ENCODE data around the gene ZC3H7B. TPM values are rescaled to one million over a fixed set of nuclear protein-coding genes. Genes with fewer than 3 reads are reported as not detected.
A peak's percentile ranks its signal among the peaks of the same experiment; 100 is the strongest.

The ZC3H7B gene
- total RNA-seq, 1 donor from 2014 or later: 83.4 TPM

DNA sequence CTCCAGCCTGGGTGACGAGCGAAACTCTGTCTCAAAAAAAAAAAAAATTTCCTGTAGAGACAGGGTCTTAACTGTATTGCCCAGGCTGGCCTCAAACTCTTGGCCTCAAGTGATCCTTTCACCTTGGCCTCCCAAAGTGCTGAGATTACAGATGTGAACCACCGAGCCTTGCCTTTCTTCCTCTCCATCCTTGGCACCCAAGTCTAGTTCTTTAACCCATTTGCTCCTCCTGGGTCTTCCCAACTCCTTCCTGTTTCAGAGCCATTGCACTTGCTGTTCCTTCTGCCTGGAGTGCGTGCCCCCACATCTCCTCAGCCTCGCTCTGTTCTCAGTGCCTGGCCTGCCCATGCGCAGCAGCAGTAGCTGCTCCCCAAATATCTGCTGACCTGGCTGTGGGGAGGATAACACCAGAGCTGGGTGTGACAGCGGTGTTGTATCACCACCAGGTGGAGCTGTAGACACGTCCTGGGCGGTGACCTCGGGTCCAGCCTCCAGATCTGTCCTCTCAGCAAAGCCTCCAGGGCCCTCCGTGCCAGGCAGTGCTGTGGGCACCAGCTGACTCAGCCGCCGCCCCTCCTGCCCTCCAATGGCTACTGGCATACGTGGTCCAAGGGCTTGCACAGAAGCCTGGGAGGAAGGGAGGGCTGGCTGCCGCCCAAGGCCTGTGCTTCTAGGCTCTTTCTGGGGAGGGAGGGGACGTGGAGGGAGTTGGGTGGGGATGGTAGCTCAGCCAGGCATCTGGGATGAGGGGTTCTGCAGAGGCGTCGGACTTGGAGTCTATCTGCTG lies 102.4 kb downstream of the ZC3H7B start:
- TF ChIP-seq CTCF (IDR thresholded peaks at IDR 0.05; ENCODE audit: unreplicated experiment): peak; percentile 95
- no peaks in the 10 kb centered on the region for H3K36me3 Mint-ChIP-seq (ENCODE audit: insufficient read depth)
- DNase-seq (ENCODE audit: low spot score, unreplicated experiment): peak; percentile 68
- H3K9me3 Mint-ChIP-seq (ENCODE audit: low read depth): no peaks in the 10 kb centered on the region
- peaks cover 3% of the 10 kb centered on the region for H3K4me1 Mint-ChIP-seq (ENCODE audit: low read depth)
- no peaks in the 10 kb centered on the region for H3K27me3 Mint-ChIP-seq
- no peak overlapping the region for H3K27ac Mint-ChIP-seq
- no peak overlapping the region for H3K4me3 Mint-ChIP-seq (ENCODE audit: low read depth)

DNA sequence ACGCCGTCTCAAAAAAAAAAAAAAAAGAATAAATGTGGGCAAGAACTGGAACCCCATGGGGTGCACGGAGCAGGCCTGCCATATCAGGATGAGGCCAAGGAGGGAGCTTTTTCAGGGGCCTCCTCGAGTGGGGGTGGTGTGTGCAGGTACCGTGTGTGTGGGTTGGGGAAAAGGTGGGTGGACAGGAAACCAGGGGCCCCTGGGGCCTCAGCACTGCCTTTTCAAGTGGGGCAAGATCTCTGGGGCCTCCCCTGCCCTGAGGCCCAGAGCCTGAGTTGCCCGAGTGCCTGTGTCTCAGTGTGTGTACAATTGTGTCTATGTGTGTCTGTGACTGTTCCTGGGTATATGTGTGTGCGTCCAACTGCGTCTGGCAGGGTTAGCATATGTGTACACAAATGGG lies 104.3 kb downstream of the ZC3H7B start:
- DNase-seq (ENCODE audit: low spot score, unreplicated experiment): no peak
- H3K27me3 Mint-ChIP-seq: no peaks in the 10 kb centered on the region
- H3K36me3 Mint-ChIP-seq (ENCODE audit: insufficient read depth): no peaks in the 10 kb centered on the region
- H3K4me3 Mint-ChIP-seq (ENCODE audit: low read depth): no peak overlapping the region
- TF ChIP-seq CTCF (IDR thresholded peaks at IDR 0.05; ENCODE audit: unreplicated experiment): no peak
- H3K4me1 Mint-ChIP-seq (ENCODE audit: low read depth): peaks cover 3% of the 10 kb centered on the region
- no peaks in the 10 kb centered on the region for H3K9me3 Mint-ChIP-seq (ENCODE audit: low read depth)
- H3K27ac Mint-ChIP-seq: no peak overlapping the region

GRCh38 chr22:41406410-41406809 lies 105.1 kb downstream of the ZC3H7B start:
- H3K4me1 Mint-ChIP-seq (ENCODE audit: low read depth): peaks cover 4% of the 10 kb centered on the region

GRCh38 chr22:41407433-41407832 lies 106.1 kb downstream of the ZC3H7B start:
- no peak for DNase-seq (ENCODE audit: low spot score, unreplicated experiment)
- Mint-ChIP-seq H3K27me3 (no peaks in the 10 kb centered on the region), H3K27ac (no peak overlapping the region), H3K36me3 (ENCODE audit: insufficient read depth) (no peaks in the 10 kb centered on the region), H3K4me1 (ENCODE audit: low read depth) (peaks cover 6% of the 10 kb centered on the region), H3K9me3 (ENCODE audit: low read depth) (no peaks in the 10 kb centered on the region), H3K4me3 (ENCODE audit: low read depth) (no peak overlapping the region)
- TF ChIP-seq CTCF (IDR thresholded peaks at IDR 0.05; ENCODE audit: unreplicated experiment): no peak

More at GRCh38 chr22:41406410-41406809, 105.1 kb downstream of the ZC3H7B start:
- Mint-ChIP-seq H3K9me3 (ENCODE audit: low read depth) (no peaks in the 10 kb centered on the region), H3K4me3 (ENCODE audit: low read depth) (no peak overlapping the region), H3K27ac (no peak overlapping the region), H3K27me3 (no peaks in the 10 kb centered on the region), H3K36me3 (ENCODE audit: insufficient read depth) (no peaks in the 10 kb centered on the region)
- DNase-seq (ENCODE audit: low spot score, unreplicated experiment): no peak
- no peak for TF ChIP-seq CTCF (IDR thresholded peaks at IDR 0.05; ENCODE audit: unreplicated experiment)

- H3K4me3 Mint-ChIP-seq (ENCODE audit: low read depth): no peak overlapping the region
- TF ChIP-seq CTCF (IDR thresholded peaks at IDR 0.05; ENCODE audit: unreplicated experiment): no peak
- H3K9me3 Mint-ChIP-seq (ENCODE audit: low read depth): no peaks in the 10 kb centered on the region
- no peaks in the 10 kb centered on the region for H3K27me3 Mint-ChIP-seq
- no peaks in the 10 kb centered on the region for H3K36me3 Mint-ChIP-seq (ENCODE audit: insufficient read depth)
- H3K27ac Mint-ChIP-seq: no peak overlapping the region
- peaks cover 6% of the 10 kb centered on the region for H3K4me1 Mint-ChIP-seq (ENCODE audit: low read depth)
- no peak for DNase-seq (ENCODE audit: low spot score, unreplicated experiment)
Measured at GRCh38 chr22:41408665-41409064, 107.3 kb downstream of the ZC3H7B start.

Small RNA genes lying within 50 kb of the gene (microRNA-seq; reads per million reads assigned to microRNA genes)
- not detected for gene MIR6889 (ENCODE audit: borderline number of aligned reads, unreplicated experiment)

Other genes with a start within 250 kb of the ZC3H7B start
- 134 and 143 TPM in 2 replicates for gene EP300, start 208.9 kb upstream of the ZC3H7B start, total RNA-seq
- gene L3MBTL2, start 96.2 kb upstream of the ZC3H7B start, total RNA-seq: 28.8 and 30.3 TPM in 2 replicates
- 3.1 TPM in 2 replicates for gene CHADL, start 60.6 kb upstream of the ZC3H7B start, total RNA-seq
- 76.3 and 78.0 TPM in 2 replicates for gene RANGAP1, start 15.3 kb upstream of the ZC3H7B start, total RNA-seq
- 11.4 and 11.5 TPM in 2 replicates for gene TEF, start 80.4 kb downstream of the ZC3H7B start, total RNA-seq
- gene TOB2, start 145.3 kb downstream of the ZC3H7B start, total RNA-seq: 66.9 and 72.4 TPM in 2 replicates
- 44.3 and 52.9 TPM in 2 replicates for gene PHF5A, start 167.2 kb downstream of the ZC3H7B start, total RNA-seq
- 67.4 and 69.7 TPM in 2 replicates for gene ACO2, start 167.6 kb downstream of the ZC3H7B start, total RNA-seq
- gene POLR3H, start 242.9 kb downstream of the ZC3H7B start, total RNA-seq: 43.5 and 44.1 TPM in 2 replicates